Left ventricle myocardium inferior (tissue), 1 donor: ENCODE measurements around the gene SLIT3. TPM values are rescaled to one million over a fixed set of nuclear protein-coding genes. Genes with fewer than 3 reads are reported as not detected.
"Not testable (repeated sequence)": the region's sequence is repeated elsewhere in the genome, so short reads cannot be mapped to it uniquely, and the experiment has no call there.

Source experiments
- DNase-seq: peaks from one replicate; pipeline ENCODE4 v3.0.0-alpha.2; 2020
- H3K27ac ChIP-seq: fragments of 200-600 bp; replicated peaks from 2 replicates; pipeline ENCODE4 v1.8.0; 2021
- H3K27me3 ChIP-seq: fragments of 200-600 bp; 2 replicates; pipeline ENCODE4 v1.8.0; 2021; ENCODE audit warnings: low read depth
- H3K36me3 ChIP-seq: fragments of 200-600 bp; 2 replicates; pipeline ENCODE4 v1.8.0; 2021
- H3K4me1 ChIP-seq: fragments of 200-600 bp; 2 replicates; pipeline ENCODE4 v1.8.0; 2021
- H3K4me3 ChIP-seq: fragments of 200-600 bp; 2 replicates; pipeline ENCODE4 v1.8.0; 2021; ENCODE audit warnings: mild to moderate bottlenecking, moderate library complexity
- H3K9me3 ChIP-seq: fragments of 200-600 bp; replicated peaks from 2 replicates; pipeline ENCODE4 v1.8.0; 2021
- intact Hi-C: fragments of 100-400 bp; cut with micrococcal nuclease; formaldehyde crosslinking; loops from one replicate; pipeline ENCODE4 v1.11.0; 2022
- total RNA-seq: library from RNA; stranded (reverse); fragmentation: NEBNext Ultra II Directional; extraction: Animal tissue kit (Norgen Biotek cat#: 25700); gene quantifications from one replicate; pipeline ENCODE4 v1.2.1, GENCODE V29; 2021
- TF ChIP-seq, protein P1 (sequence below): fragments of 200-600 bp; IDR thresholded peaks from 2 replicates; pipeline ENCODE4 v1.8.0; 2021; ENCODE audit warnings: antibody characterized with exemption, mild to moderate bottlenecking, borderline replicate concordance
- donor health status: DM: no; HTN: yes; CAD: no; lungs with severe emphysema.

SLIT3 gene
- total RNA-seq, 1 donor from 2014 or later, result 22.7 TPM

DNA sequence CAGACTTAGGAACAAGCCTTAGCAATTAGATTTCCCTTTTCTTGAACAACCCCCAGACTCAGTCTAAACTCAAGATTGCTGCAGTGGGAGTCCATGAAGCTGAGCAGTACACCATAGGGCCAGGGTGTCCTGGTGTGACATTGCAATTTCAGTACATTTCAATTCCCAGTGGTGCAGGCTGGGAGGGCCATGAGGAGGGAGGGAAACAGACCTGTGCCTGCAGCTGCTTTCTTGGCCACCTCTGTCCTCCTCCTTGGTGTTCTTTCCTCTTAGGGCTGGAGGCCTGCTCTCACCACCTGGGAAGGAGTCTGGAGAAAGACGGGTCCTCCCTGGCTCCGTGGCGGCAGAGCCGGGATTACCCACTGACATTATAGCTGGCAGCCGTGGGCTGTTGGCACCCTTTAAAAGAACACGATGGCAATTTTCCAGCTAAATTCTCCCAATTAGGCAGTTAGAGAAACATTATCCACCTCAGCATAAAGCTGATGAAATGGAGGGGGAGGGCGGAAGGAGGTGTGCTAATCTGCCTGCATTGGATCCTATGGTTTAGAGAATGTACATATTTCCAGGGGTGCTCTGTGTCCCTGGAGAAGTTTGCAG lies 186.4 kb downstream of the SLIT3 start:
- Histone ChIP-seq H3K4me3 (no peak overlapping the region), H3K27me3 (no peaks in the 10 kb centered on the region), H3K9me3 (peaks cover under 1% of the 10 kb centered on the region), H3K36me3 (no peaks in the 10 kb centered on the region), H3K4me1 (peaks cover 11% of the 10 kb centered on the region), H3K27ac (no peak overlapping the region)
- TF ChIP-seq, protein P1, sequence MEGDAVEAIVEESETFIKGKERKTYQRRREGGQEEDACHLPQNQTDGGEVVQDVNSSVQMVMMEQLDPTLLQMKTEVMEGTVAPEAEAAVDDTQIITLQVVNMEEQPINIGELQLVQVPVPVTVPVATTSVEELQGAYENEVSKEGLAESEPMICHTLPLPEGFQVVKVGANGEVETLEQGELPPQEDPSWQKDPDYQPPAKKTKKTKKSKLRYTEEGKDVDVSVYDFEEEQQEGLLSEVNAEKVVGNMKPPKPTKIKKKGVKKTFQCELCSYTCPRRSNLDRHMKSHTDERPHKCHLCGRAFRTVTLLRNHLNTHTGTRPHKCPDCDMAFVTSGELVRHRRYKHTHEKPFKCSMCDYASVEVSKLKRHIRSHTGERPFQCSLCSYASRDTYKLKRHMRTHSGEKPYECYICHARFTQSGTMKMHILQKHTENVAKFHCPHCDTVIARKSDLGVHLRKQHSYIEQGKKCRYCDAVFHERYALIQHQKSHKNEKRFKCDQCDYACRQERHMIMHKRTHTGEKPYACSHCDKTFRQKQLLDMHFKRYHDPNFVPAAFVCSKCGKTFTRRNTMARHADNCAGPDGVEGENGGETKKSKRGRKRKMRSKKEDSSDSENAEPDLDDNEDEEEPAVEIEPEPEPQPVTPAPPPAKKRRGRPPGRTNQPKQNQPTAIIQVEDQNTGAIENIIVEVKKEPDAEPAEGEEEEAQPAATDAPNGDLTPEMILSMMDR, result no peak
- DNase-seq, result no peak
- intact Hi-C loops, result no loop called here

DNA sequence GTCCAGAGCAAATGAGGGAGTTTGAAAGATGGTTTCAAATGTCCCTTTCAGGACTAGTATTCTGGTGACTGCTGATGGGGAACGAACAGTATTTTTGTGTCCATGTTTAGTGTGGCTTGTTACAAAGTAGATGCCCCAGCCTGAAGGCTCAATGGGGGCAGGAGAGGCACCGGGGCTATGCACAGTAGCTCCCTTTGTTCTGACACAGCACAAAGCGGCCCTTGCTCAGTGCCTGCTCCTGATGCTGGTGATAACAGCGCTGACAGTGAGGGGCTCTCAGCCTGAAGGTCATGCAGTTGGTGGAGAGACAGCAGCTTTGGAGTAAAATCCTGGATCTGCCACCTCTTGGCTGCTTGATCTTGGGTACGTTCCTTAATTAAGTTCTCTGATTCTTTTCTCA lies 188.9 kb downstream of the SLIT3 start:
- H3K27me3 ChIP-seq, result no peaks in the 10 kb centered on the region
- TF ChIP-seq, protein P1, result no peak
- DNase-seq, result no peak
- H3K27ac ChIP-seq, result no peak overlapping the region
- no peak overlapping the region for H3K4me3 ChIP-seq
- peaks cover 8% of the 10 kb centered on the region for H3K4me1 ChIP-seq
- intact Hi-C loops, result no loop called here
- H3K36me3 ChIP-seq, result no peaks in the 10 kb centered on the region
- peaks cover 10% of the 10 kb centered on the region for H3K9me3 ChIP-seq

DNA sequence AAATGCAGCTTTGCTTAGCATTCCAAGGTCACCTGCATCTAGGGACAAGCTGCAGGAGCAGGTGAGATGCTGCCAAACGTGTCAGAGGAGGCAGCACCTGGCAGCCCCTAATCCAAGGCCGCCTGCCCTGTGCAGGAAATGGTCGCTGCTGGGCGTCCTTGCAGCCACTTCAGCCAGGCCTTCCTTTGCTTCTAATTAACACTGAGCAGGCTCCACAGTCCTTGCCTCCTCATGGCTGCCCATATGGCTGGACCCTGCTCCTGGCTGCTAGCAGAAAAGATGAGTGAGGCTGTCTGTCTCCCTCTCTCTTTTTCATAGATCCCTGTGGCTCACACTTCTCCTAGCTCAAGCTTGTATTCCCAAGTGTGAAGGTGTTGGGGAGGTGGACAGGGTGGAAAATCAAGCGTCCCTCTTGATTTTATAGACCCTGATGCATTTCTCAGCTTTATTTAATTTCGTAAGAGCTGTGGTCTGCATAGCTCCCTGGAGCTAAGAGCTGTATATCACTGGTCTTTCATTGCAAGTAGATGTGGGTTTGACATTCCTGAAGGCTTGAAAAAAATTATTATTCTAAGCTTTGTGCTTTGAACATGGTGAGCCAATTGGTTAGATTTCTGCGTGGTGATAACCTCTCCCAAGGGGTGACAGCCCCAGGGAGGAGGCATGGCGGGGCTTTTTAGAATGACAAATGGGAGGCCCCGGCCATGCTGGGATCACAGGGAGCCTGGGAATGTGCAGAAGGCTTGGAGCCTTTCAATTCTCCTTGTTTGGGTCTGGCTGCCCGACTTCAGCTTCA lies 193.8 kb downstream of the SLIT3 start:
- Histone ChIP-seq H3K27ac (no peak overlapping the region), H3K27me3 (no peaks in the 10 kb centered on the region), H3K4me1 (no peaks in the 10 kb centered on the region), H3K4me3 (no peak overlapping the region), H3K9me3 (peaks cover 10% of the 10 kb centered on the region), H3K36me3 (no peaks in the 10 kb centered on the region)
- TF ChIP-seq, protein P1, result no peak
- DNase-seq, result no peak
- intact Hi-C loops, result no loop called here

DNA sequence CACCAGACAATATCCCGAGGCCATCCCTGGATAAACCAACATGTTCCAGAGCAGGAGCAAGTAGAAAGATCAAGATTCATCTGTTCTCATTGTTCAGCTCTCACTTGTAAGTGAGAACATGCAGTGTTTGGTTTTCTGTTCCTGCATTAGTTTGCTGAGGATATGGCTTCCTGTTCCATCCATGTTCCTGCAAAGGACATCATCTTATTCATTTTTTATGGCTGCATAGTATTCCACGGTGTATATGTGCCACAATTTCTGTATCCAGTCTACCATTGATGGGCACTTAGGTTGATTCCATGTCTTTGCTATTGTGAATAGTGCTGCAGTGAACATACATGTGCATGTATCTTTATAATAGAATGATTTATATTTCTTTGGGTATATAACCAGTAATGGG lies 195.4 kb downstream of the SLIT3 start:
- H3K27me3 ChIP-seq, H3K4me1 ChIP-seq, H3K4me3 ChIP-seq, intact Hi-C loops, H3K27ac ChIP-seq, H3K36me3 ChIP-seq, DNase-seq: not testable (repeated sequence)
- peaks cover 10% of the 10 kb centered on the region for H3K9me3 ChIP-seq

DNA sequence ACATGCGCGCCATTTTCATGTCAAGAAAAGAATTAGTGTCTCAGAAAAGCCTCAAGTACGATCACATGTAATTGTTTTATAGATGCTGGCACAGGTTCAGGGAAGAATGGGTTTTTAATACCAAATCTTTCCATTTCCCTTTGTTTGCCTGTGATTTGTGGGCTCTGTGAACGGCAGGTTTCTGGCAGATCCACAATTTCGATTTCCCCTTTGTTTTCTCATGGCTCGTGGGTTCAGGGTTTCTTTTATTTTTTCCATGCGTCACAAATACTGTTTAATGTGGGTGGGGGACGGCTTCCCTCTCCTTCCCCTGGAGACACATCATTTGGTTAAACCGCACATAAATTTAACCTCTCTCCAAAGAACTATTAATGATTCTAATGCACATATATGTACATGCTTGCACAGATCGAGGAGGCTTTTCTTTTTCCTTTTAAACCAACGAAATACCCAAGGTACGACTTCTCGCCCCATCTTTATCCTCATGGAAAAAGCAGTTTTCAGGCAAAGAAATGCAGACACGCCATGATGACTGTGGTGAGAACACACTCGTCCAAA lies 195.9 kb downstream of the SLIT3 start:
- DNase-seq, result no peak
- H3K36me3 ChIP-seq, result no peaks in the 10 kb centered on the region
- no peaks in the 10 kb centered on the region for H3K27me3 ChIP-seq
- intact Hi-C loops, result no loop called here
- no peak overlapping the region for H3K27ac ChIP-seq
- peaks cover 10% of the 10 kb centered on the region for H3K9me3 ChIP-seq
- TF ChIP-seq, protein P1, result no peak
- peaks cover 6% of the 10 kb centered on the region for H3K4me1 ChIP-seq
- H3K4me3 ChIP-seq, result no peak overlapping the region
